Pancreas (tissue), 10 donors: Measurements from ENCODE around the gene ANGPTL2. TPM values are rescaled to one million over a fixed set of nuclear protein-coding genes. Genes with fewer than 3 reads are reported as not detected.

Experiments used
- ATAC-seq, 4 donors: fragments of 200-7000 bp; cut with Tn5 transposase; one replicate each; pipeline versions ENCODE4 v1.8.0 to v1.9.1; 2020; ENCODE audit warnings: mild to moderate bottlenecking in 4 of 4, moderate library complexity in 4 of 4
- DNase-seq, 6 donors: peaks; one replicate each; pipeline ENCODE4 v3.0.0-alpha.2; 2020
- FAIRE-seq: peaks from 2 replicates; lab custom pipeline; 2012; peaks lifted over from hg19 to GRCh38; lab: Jason Lieb, UNC
- H3K27ac ChIP-seq, 4 donors: fragments of 200-600 bp; sonication (generic); 1 replicate in 3 of 4; 2 replicates in 1 of 4; pipeline versions ENCODE4 v1.5.0 to v1.8.0; 2020
- H3K27me3 ChIP-seq, 4 donors: fragments of 200-600 bp; one replicate each; pipeline ENCODE4 v1.8.0; 2021
- H3K36me3 ChIP-seq, 3 donors: fragments of 200-600 bp; sonication (generic) in 1 of 3; one replicate each; pipeline versions ENCODE4 v1.5.0 to v1.8.0; 2020 to 2021
- H3K4me1 ChIP-seq, 3 donors: fragments of 200-600 bp; one replicate each; pipeline ENCODE4 v1.8.0; 2021
- H3K4me3 ChIP-seq, 4 donors: fragments of 200-600 bp; sonication (generic) in 2 of 4; one replicate each; pipeline versions ENCODE4 v1.5.0 to v1.8.0; 2020 to 2021
- H3K9me3 ChIP-seq, 4 donors: fragments of 200-600 bp; one replicate each; pipeline ENCODE4 v1.8.0; 2021
- WGBS, 2 donors: extraction: QIAGEN DNeasy Blood & Tissue Kit; methylation state at CpG; one replicate each; pipeline ENCODE4 v1.1.7; 2013; 5-methylcytosine and 5-hydroxymethylcytosine counted together
- intact Hi-C, 3 donors: fragments of 100-400 bp; cut with DNase I; formaldehyde crosslinking; loops; one replicate each; pipeline versions ENCODE4 v1.11.1 to v1.14.2; 2022
- polyA plus RNA-seq, 2 donors: library from polyadenylated mRNA; stranded (reverse); fragments of 200-250 nt; gene quantifications; one replicate each; pipeline ENCODE4 v1.2.3, GENCODE V29; 2013
- total RNA-seq, 6 donors: library from RNA; stranded (reverse); fragmentation: NEBNext Ultra II Directional in 4 of 6; extraction: Animal tissue kit (Norgen Biotek cat#: 25700) in 4 of 6; gene quantifications; one replicate each; pipeline versions ENCODE4 v1.2.1 to v1.2.4, GENCODE V29; 2021 to 2023
- TF ChIP-seq, protein P1 (sequence below), 4 donors: fragments of 200-600 bp; sonication (generic) in 3 of 4; IDR thresholded peaks; one replicate each; pipeline versions ENCODE4 v1.5.0 to v1.8.0; 2021; ENCODE audit warnings: antibody characterized with exemption in 4 of 4
- donor health status: healthy with polysubstance abuse.
- donor health status: DM: no; HTN: no; CAD: no; lungs with moderate emphysema.
- donor health status: DM: no; HTN: no; CAD: no.
- donor health status: control.
- donor health status: control.
- donor health status: Bipolar disorder and iron deficiency.
- donor health status: DM: yes; HTN: yes; CAD: no.
- donor health status: DM: no; HTN: no; CAD: no.
- donor health status: DM: no; HTN: no; CAD: no.
- donor health status: DM: yes; HTN: yes; CAD: no.

ANGPTL2 gene
- total and polyA plus RNA-seq, 8 donors: 1.2 to 4.6 (median 2.3) TPM

DNA sequence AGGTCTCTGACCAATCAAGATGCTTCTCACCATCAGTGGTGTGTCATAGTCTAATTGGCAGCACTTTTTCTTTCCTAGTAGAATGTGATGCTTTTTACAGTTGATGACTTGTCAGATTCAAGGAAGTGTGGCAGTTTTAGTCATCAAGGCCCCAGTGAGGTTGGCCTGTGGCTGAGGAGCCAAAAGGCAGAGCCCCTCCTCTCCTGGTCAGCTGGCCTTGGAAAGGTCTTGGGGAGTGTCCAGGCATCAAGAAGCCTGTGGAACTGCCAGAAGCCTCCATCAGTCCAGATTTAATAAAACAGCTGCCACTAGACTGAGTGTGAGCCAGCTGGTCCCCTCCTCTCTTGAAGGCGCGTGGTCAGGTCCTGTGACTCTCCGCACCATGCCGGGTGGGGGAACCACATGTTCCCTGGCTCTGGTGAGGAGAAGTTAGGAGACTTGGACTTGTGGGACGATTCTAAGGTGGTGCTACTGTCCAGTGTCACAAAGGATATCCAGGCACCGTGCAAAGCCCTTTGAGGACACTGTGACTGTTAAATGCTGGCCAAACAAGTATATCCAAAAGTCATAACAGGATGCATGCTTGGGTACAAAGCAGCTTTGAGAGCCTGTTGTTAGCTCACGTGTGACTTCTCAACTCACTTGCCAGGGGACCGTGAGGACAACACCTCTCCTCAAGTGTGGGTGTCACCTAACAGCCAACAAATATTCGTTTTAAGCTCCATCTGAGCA, 6.1 kb upstream of the ANGPTL2 start:
- Histone ChIP-seq H3K27ac (no peak overlapping the region), H3K4me3 (no peak overlapping the region), H3K27me3 (no peaks in the 10 kb centered on the region), H3K36me3 (no peaks in the 10 kb centered on the region), H3K4me1 (peaks cover 0 to 9% (median 0%) of the 10 kb centered on the region in 3 donors), H3K9me3 (no peaks in the 10 kb centered on the region)
- TF ChIP-seq, protein P1, sequence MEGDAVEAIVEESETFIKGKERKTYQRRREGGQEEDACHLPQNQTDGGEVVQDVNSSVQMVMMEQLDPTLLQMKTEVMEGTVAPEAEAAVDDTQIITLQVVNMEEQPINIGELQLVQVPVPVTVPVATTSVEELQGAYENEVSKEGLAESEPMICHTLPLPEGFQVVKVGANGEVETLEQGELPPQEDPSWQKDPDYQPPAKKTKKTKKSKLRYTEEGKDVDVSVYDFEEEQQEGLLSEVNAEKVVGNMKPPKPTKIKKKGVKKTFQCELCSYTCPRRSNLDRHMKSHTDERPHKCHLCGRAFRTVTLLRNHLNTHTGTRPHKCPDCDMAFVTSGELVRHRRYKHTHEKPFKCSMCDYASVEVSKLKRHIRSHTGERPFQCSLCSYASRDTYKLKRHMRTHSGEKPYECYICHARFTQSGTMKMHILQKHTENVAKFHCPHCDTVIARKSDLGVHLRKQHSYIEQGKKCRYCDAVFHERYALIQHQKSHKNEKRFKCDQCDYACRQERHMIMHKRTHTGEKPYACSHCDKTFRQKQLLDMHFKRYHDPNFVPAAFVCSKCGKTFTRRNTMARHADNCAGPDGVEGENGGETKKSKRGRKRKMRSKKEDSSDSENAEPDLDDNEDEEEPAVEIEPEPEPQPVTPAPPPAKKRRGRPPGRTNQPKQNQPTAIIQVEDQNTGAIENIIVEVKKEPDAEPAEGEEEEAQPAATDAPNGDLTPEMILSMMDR (IDR thresholded peaks at IDR 0.05): no peak
- FAIRE-seq: no peak
- DNase-seq: no peak
- WGBS, 2 donors: 87 to 89% methylated on average over 9 of the region's 9 CpGs
- intact Hi-C loops: no loop called here
- ATAC-seq: peak in 1 of 4 donors; percentile 11

DNA sequence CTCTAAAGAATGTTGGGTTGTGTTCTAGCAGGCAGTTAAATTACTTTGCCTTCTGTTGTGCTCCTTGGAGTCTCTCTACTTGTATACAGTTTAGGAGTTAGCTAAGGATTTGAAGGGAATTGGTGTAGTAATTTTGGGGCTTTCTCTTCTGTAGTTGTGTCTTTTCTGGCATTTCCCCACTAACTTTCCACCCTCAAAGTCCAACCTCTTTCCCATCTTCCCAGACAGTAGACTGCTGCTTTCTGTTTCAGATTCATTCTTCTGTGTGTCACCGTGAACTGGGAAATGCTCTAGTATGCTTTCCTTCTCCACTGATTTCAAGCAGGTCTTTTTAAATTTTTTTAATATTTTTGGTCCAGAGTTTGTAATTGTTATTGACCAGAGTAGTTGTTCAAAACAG, 4.5 kb upstream of the ANGPTL2 start:
- TF ChIP-seq, protein P1 (IDR thresholded peaks at IDR 0.05): no peak
- FAIRE-seq (no peak), ATAC-seq (no peak), DNase-seq (no peak)
- 88 to 100% methylated on average over 1 of the region's 1 CpG for WGBS, 2 donors
- Histone ChIP-seq H3K4me1 (peaks cover 0 to 15% (median 6%) of the 10 kb centered on the region in 3 donors), H3K27me3 (no peaks in the 10 kb centered on the region), H3K4me3 (no peak overlapping the region), H3K36me3 (no peaks in the 10 kb centered on the region), H3K9me3 (no peaks in the 10 kb centered on the region), H3K27ac (no peak overlapping the region)
- intact Hi-C loops: no loop called here

DNA sequence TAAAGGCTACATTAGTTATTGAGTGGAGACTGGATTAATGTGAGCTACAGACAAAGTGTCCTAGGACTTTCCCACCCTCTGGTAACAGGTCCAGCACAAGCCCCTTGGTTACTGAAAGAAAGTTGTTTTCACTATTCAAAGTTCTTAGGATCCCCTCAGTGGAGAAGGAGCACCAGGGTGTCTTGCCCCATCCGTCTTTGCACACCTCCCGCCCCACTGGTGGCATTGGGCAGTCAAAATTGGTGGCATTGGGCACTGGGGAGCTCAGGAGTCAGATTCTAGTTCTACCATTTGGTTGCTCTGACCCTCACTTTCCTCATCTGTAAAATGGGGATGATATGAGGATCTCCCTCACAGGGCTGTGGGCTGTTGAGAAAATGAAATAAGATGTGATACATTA, 2.4 kb upstream of the ANGPTL2 start:
- DNase-seq (peak in 1 of 6 donors; percentile 27), ATAC-seq (no peak), FAIRE-seq (no peak)
- no peaks in the 10 kb centered on the region for H3K9me3 ChIP-seq
- H3K27me3 ChIP-seq: no peaks in the 10 kb centered on the region
- peaks cover 0 to 15% (median 6%) of the 10 kb centered on the region in 3 donors for H3K4me1 ChIP-seq
- TF ChIP-seq, protein P1 (IDR thresholded peaks at IDR 0.05): no peak
- intact Hi-C loops: no loop called here
- H3K36me3 ChIP-seq: no peaks in the 10 kb centered on the region
- no peak overlapping the region for H3K4me3 ChIP-seq
- no peak overlapping the region for H3K27ac ChIP-seq
- 97 to 99% methylated on average over 2 of the region's 2 CpGs for WGBS, 2 donors

DNA sequence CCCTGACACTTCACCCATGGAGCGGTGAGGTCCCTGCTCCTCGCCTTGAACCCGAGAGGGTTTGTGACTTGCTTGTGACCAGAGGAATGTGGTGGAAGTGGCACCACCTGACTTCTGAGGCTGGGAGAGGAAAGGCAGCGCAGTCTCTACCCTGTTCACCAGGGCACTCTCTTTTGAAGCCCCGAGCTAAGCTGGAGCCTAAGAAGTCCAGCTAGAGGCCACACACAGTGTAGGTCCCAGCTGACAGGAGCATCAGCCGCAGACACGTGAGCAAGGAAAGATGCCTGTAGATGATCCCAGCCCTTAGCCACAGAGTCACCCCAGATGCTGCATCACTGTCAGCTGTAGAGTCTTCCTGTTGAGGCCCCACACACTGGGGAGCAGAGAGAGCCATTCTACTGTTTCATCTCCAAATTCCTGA, 1.7 kb upstream of the ANGPTL2 start:
- DNase-seq: no peak
- Histone ChIP-seq H3K27me3 (no peaks in the 10 kb centered on the region), H3K27ac (no peak overlapping the region), H3K9me3 (no peaks in the 10 kb centered on the region), H3K4me3 (no peak overlapping the region), H3K36me3 (no peaks in the 10 kb centered on the region), H3K4me1 (peaks cover 0 to 8% (median 6%) of the 10 kb centered on the region in 3 donors)
- FAIRE-seq: no peak
- ATAC-seq: no peak
- TF ChIP-seq, protein P1 (IDR thresholded peaks at IDR 0.05): no peak
- intact Hi-C loops: no loop called here
- WGBS, 2 donors: 96 to 99% methylated on average over 7 of the region's 7 CpGs
